K562 (cell line): ENCODE measurements around the gene TTC6. TPM values are rescaled to one million over a fixed set of nuclear protein-coding genes. Genes with fewer than 3 reads are reported as not detected.

Experiments
- ATAC-seq: fragments of 200-7000 bp; cut with Tn5 transposase; 3 replicates; pipeline ENCODE4 v1.9.1; 2020; ENCODE audit warnings: moderate library complexity
- BruUV-seq: library from RNA; stranded (reverse); fragments of 400-500 nt; replicated peaks from 2 replicates; lab custom pipeline; 2021; lab: Mats Ljungman, UMichigan
- CTCF ChIA-PET: fragments of 300-600 bp; formaldehyde crosslinking; extraction: SDS; loops from one replicate; lab custom pipeline; 2021; ENCODE audit warnings: low intra/inter-chr PET ratio; lab: Yijun Ruan, JAX
- POLR2A ChIA-PET: fragments of 300-600, 350-650 bp; sonication (Branson Sonifier 250); formaldehyde crosslinking; extraction: SDS; loops from one replicate; lab custom pipeline; 2021; ENCODE audit warnings: antibody characterized with exemption, inconsistent platforms; lab: Yijun Ruan, JAX
- DNase-seq, 4 experiments: peaks; one replicate each; pipeline versions ENCODE4 v3.0.0 to v3.0.0-alpha.2; 2011 to 2018; ENCODE audit warnings: low spot score in 3 of 4, mixed read lengths in 3 of 4; ENCODE audit errors: extremely low read depth in 1 of 4
- FAIRE-seq: peaks from 2 replicates; lab custom pipeline; 2011; peaks lifted over from hg19 to GRCh38; lab: Jason Lieb, UNC
- H2AFZ ChIP-seq: 2 replicates; pipeline ENCODE4 v1.6.0; 2011; ENCODE audit warnings: low read depth, low read length, control low read depth, inconsistent platforms
- H3K27ac ChIP-seq: fragments of 200-600 bp; 3 replicates; pipeline ENCODE4 v1.8.0; 2011; ENCODE audit warnings: low read depth, mild to moderate bottlenecking, control low read depth, inconsistent platforms, low read length, moderate library complexity, mixed read lengths; ENCODE audit errors: extremely low read depth
- H3K27me3 ChIP-seq, 2 experiments: fragments of 300-600 bp in 1 of 2; 2 replicates in 1 of 2; 3 replicates in 1 of 2; pipeline versions ENCODE4 v1.6.0 to v1.8.0; 2011; ENCODE audit warnings: inconsistent platforms in 2 of 2, low read length in 2 of 2, mild to moderate bottlenecking in 1 of 2, mixed read lengths in 1 of 2, moderate library complexity in 1 of 2; ENCODE audit not compliant: control insufficient read depth in 2 of 2, insufficient read depth in 2 of 2
- H3K36me3 ChIP-seq: fragments of 300-600 bp; 3 replicates; pipeline ENCODE4 v1.8.0; 2011; ENCODE audit warnings: mild to moderate bottlenecking, low read length, inconsistent platforms; ENCODE audit not compliant: control insufficient read depth, insufficient read depth
- H3K4me1 ChIP-seq, 2 experiments: fragments of 200-600 bp in 1 of 2; replicated peaks in 1 of 2; 2 replicates in 1 of 2; 3 replicates in 1 of 2; pipeline versions ENCODE4 v1.5.1 to v1.8.0; 2011; ENCODE audit warnings: inconsistent platforms in 2 of 2, low read length in 2 of 2, mild to moderate bottlenecking in 1 of 2, mixed read lengths in 1 of 2, moderate library complexity in 1 of 2; ENCODE audit not compliant: control insufficient read depth in 2 of 2, insufficient read depth in 2 of 2
- H3K4me2 ChIP-seq: 2 replicates; pipeline ENCODE4 v1.6.1; 2011; ENCODE audit warnings: low read length, control low read depth, inconsistent platforms, mixed read lengths; ENCODE audit not compliant: insufficient read depth
- H3K4me3 ChIP-seq: fragments of 200-600 bp; sonication (generic), shearing (Covaris generic); 2 replicates; pipeline ENCODE4 v1.5.1; 2016; ENCODE audit warnings: control low read depth, inconsistent platforms
- H3K79me2 ChIP-seq: fragments of 200-600 bp; 3 replicates; pipeline ENCODE4 v1.8.0; 2011; ENCODE audit warnings: low read length, inconsistent platforms; ENCODE audit not compliant: control insufficient read depth, insufficient read depth
- H3K9ac ChIP-seq, 2 experiments: 2 replicates each; pipeline versions ENCODE4 v1.6.0 to v1.6.1; 2011; ENCODE audit warnings: low read depth in 2 of 2, low read length in 2 of 2, control low read depth in 1 of 2, inconsistent platforms in 1 of 2, mild to moderate bottlenecking in 1 of 2, mixed read lengths in 1 of 2; ENCODE audit not compliant: insufficient read depth in 1 of 2
- H3K9me1 ChIP-seq: one replicate; pipeline ENCODE4 v1.6.0; 2011; ENCODE audit warnings: inconsistent platforms, mild to moderate bottlenecking, low read length, moderate library complexity; ENCODE audit not compliant: control insufficient read depth, insufficient read depth
- H3K9me3 ChIP-seq: replicated peaks from 2 replicates; pipeline ENCODE4 v1.5.1; 2011; ENCODE audit warnings: low read depth, low read length, inconsistent platforms; ENCODE audit not compliant: control insufficient read depth, insufficient read depth
- H4K20me1 ChIP-seq: replicated peaks from 2 replicates; pipeline ENCODE4 v1.6.1; 2011; ENCODE audit warnings: low read length, inconsistent platforms, mixed read lengths; ENCODE audit not compliant: control insufficient read depth, insufficient read depth
- ELF2 ChIP-seq: fragments of 250-450 bp; sonication (Bioruptor Pico); IDR thresholded peaks from 2 replicates; pipeline ENCODE4 v1.5.0; 2021; ENCODE audit warnings: mild to moderate bottlenecking
- FOXA3 ChIP-seq, 2 experiments: fragments of 450-650 bp in 1 of 2; sonication (generic) in 1 of 2; formaldehyde crosslinking; IDR thresholded peaks in 1 of 2; conservative IDR thresholded peaks in 1 of 2; 2 replicates each; pipeline versions ENCODE4 v1.4.0 to v1.8.0; 2020 to 2022; ENCODE audit warnings: mild to moderate bottlenecking in 2 of 2, missing genetic modification reagents in 1 of 2
- GTF2A2 ChIP-seq: IDR thresholded peaks from 2 replicates; pipeline ENCODE4 v1.6.1; 2016; ENCODE audit warnings: mild to moderate bottlenecking, missing genetic modification characterization, missing compliant biosample characterization
- HNRNPH1 ChIP-seq: fragments of 200-400 bp; formaldehyde crosslinking; optimal IDR thresholded peaks from 2 replicates; pipeline ENCODE3; 2017; ENCODE audit warnings: low read depth, mild to moderate bottlenecking, low read length, moderate library complexity
- SMARCB1 ChIP-seq: IDR thresholded peaks from 2 replicates; pipeline ENCODE4 v1.6.1; 2011; ENCODE audit warnings: improper control_type of control experiment, low read depth; ENCODE audit not compliant: insufficient read length
- ZBTB1 ChIP-seq: sonication (generic); formaldehyde crosslinking; IDR thresholded peaks from 2 replicates; pipeline ENCODE4 v1.8.1; 2023; ENCODE audit warnings: missing genetic modification reagents, low read depth, mild to moderate bottlenecking, borderline replicate concordance
- WGBS: fragments of 100-300 bp; shearing (Covaris generic); methylation state at CpG from one replicate; pipeline ENCODE4 v1.1.6; 2016; ENCODE audit warnings: low coverage, mixed read lengths; ENCODE audit not compliant: insufficient coverage; ENCODE audit errors: missing lambda C conversion rate; 5-methylcytosine and 5-hydroxymethylcytosine counted together
- in situ Hi-C: fragments of 300-500 bp; cut with MboI; formaldehyde crosslinking; loops from 4 replicates; pipeline ENCODE4 v1.15.0; 2018; ENCODE audit warnings: inconsistent platforms, mixed read lengths
- intact Hi-C: fragments of 100-400 bp; cut with micrococcal nuclease; formaldehyde crosslinking; loops from 2 replicates; pipeline ENCODE4 v1.14.2; 2022
- polyA plus RNA-seq, 8 experiments: library from polyadenylated mRNA; depleted of rRNA in 4 of 8; stranded (reverse) in 5 of 8; unstranded in 3 of 8; fragments of >200 nt; fragmentation: Nextera tagmentation in 2 of 8; fragmentation: Illumina TruSeq in 1 of 8; extraction: Ambion mirVana in 2 of 8; extraction: Trizol in 1 of 8; gene quantifications; 2 replicates each; pipeline versions ENCODE4 v1.2.1 to v1.2.3, GENCODE V29; 2011 to 2014; ENCODE audit warnings: inconsistent platforms in 1 of 8, missing spikeins in 1 of 8
- total RNA-seq, 7 experiments: library from RNA; depleted of rRNA in 6 of 7; stranded (reverse); fragments of >200 nt in 6 of 7; fragmentation: Illumina TruSeq in 2 of 7; extraction: Trizol in 2 of 7; gene quantifications; 2 replicates each; pipeline versions ENCODE4 v1.2.1 to v1.2.3, GENCODE V29; 2011 to 2021; ENCODE audit warnings: low replicate concordance in 1 of 7
- TF ChIP-seq, protein P1 (sequence below): fragments of 250-450 bp; sonication (Bioruptor Pico); IDR thresholded peaks from 2 replicates; pipeline ENCODE4 v1.4.0; 2020; ENCODE audit warnings: borderline replicate concordance
- TF ChIP-seq, protein P2 (sequence below): fragments of 450-650 bp; IDR thresholded peaks from 2 replicates; pipeline ENCODE4 v1.6.1; 2017; ENCODE audit warnings: antibody characterized with exemption

The TTC6 gene
- total and polyA plus RNA-seq, 9 of the 15 experiments (the other 6 are each of a cell fraction or from before 2014, with no cell fraction given) = 0.04 to 0.23 (median 0.08) TPM; not detected in 5

DNA sequence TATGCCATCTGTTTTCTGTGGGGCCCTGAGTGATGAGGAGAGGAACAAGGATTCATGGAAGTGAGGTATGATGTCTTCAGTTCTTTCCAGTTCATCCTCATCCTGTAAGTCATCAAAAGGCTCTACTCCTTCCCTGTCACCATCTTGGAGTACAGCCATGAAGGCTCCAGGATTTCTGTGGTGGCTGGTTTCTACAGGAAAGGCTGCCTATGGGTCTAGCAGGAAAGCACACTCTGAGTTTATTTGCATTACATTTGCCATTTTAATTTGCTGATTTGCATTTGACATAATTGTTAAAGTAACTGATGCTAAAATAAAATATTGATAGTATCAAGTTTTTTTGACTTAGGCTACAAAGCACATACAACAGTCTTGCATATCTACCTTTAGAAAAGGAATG, 11.2 kb downstream of the TTC6 start (continued):
- TF ChIP-seq, protein P1, sequence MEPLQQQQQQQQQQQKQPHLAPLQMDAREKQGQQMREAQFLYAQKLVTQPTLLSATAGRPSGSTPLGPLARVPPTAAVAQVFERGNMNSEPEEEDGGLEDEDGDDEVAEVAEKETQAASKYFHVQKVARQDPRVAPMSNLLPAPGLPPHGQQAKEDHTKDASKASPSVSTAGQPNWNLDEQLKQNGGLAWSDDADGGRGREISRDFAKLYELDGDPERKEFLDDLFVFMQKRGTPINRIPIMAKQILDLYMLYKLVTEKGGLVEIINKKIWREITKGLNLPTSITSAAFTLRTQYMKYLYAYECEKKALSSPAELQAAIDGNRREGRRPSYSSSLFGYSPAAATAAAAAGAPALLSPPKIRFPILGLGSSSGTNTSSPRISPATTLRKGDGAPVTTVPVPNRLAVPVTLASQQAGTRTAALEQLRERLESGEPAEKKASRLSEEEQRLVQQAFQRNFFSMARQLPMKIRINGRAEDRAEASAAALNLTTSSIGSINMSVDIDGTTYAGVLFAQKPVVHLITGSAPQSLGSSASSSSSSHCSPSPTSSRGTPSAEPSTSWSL (CRISPR knock-in tag) = no peak

DNA sequence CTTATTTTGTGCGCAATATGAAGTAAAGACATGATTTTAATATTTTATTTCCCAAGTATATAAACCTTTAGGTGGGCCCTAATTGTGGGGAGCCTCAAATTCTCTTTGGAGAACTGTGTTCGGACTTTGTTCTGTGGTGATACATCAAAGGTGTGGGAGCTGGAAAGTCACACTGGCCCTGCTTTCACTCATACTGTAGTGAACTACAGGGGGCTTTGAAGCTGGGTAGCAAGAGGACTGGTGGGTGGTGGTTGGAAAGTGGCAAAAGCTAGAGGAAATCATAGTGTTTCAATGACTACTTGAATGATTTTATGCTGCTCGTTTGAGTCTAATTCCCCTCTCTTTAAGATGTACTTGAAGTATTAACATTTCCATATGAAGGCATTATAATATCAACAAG, 13.2 kb downstream of the TTC6 start:
- no peak overlapping the region for H3K4me2 ChIP-seq
- TF ChIP-seq ELF2 (CRISPR knock-in tag) = no peak
- no peak for TF ChIP-seq SMARCB1
- no peak for TF ChIP-seq GTF2A2 (tag)
- no peak for TF ChIP-seq FOXA3 (CRISPR knock-in tag; conservative IDR thresholded peaks at IDR 0.05 in 1 of 2, IDR thresholded peaks at IDR 0.05 in 1 of 2)
- no peak for TF ChIP-seq ZBTB1 (CRISPR knock-in tag)
- TF ChIP-seq HNRNPH1 = no peak
- TF ChIP-seq, protein P2, sequence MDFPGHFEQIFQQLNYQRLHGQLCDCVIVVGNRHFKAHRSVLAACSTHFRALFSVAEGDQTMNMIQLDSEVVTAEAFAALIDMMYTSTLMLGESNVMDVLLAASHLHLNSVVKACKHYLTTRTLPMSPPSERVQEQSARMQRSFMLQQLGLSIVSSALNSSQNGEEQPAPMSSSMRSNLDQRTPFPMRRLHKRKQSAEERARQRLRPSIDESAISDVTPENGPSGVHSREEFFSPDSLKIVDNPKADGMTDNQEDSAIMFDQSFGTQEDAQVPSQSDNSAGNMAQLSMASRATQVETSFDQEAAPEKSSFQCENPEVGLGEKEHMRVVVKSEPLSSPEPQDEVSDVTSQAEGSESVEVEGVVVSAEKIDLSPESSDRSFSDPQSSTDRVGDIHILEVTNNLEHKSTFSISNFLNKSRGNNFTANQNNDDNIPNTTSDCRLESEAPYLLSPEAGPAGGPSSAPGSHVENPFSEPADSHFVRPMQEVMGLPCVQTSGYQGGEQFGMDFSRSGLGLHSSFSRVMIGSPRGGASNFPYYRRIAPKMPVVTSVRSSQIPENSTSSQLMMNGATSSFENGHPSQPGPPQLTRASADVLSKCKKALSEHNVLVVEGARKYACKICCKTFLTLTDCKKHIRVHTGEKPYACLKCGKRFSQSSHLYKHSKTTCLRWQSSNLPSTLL = no peak
- no peaks in the 10 kb centered on the region for H3K36me3 ChIP-seq
- no peaks in the 10 kb centered on the region for H3K79me2 ChIP-seq
- ATAC-seq (no peak), DNase-seq (no peak), FAIRE-seq (no peak)
- H3K27me3 ChIP-seq = peaks cover 0 to 17% of the 10 kb centered on the region in 2 experiments; a peak in 2 of 5 replicates
- no peak overlapping the region for H3K9ac ChIP-seq
- H3K9me1 ChIP-seq = no peaks in the 10 kb centered on the region
- ChIA-PET POLR2A (no interaction called here), CTCF (no interaction called here)
- no peak overlapping the region for H3K27ac ChIP-seq
- H4K20me1 ChIP-seq = no peaks in the 10 kb centered on the region
- WGBS = 0% methylated on average over 3 of the region's 3 CpGs
- no peaks in the 10 kb centered on the region for H3K9me3 ChIP-seq
- no peak overlapping the region for H2AFZ ChIP-seq
- intact Hi-C loops (no loop called here), in situ Hi-C loops (no loop called here)
- H3K4me1 ChIP-seq = no peaks in the 10 kb centered on the region; a peak in 1 of 5 replicates
- no peak overlapping the region for H3K4me3 ChIP-seq
- BruUV-seq = no TSS peak
